GM20000 (cell line): ENCODE measurements around the gene MIAT.

Experiments used
- DNase-seq: peaks from one replicate; pipeline ENCODE4 v3.0.0; 2012; ENCODE audit warnings: low spot score
- CTCF ChIP-seq: IDR thresholded peaks from 2 replicates; pipeline ENCODE4 v1.5.1; 2012; ENCODE audit warnings: mild to moderate bottlenecking, control low read depth; ENCODE audit errors: extremely low read depth, missing control alignments

MIAT gene

GRCh38 chr22:26634189-26634588 lies 23.2 kb upstream of the MIAT start:
- no peak for TF ChIP-seq CTCF
- DNase-seq, result no peak

GRCh38 chr22:26635117-26635516 lies 22.3 kb upstream of the MIAT start:
- DNase-seq, result no peak
- no peak for TF ChIP-seq CTCF

- DNase-seq, result no peak
- TF ChIP-seq CTCF, result no peak
These were observed 21.1 kb upstream of the MIAT start for GRCh38 chr22:26636296-26636695.

- DNase-seq, result peak; percentile 69
- no peak for TF ChIP-seq CTCF
These were observed 14.6 kb upstream of the MIAT start for GRCh38 chr22:26642465-26643417.

GRCh38 chr22:26643418-26644100 lies 13.8 kb upstream of the MIAT start:
- no peak for TF ChIP-seq CTCF
- DNase-seq, result no peak

- no peak for TF ChIP-seq CTCF
These were observed 11.2 kb upstream of the MIAT start for GRCh38 chr22:26646158-26646557.

GRCh38 chr22:26648011-26648497 lies 9.3 kb upstream of the MIAT start:
- DNase-seq, result no peak
- no peak for TF ChIP-seq CTCF

More at GRCh38 chr22:26646158-26646557, 11.2 kb upstream of the MIAT start:
- no peak for DNase-seq
